Vagina (tissue), 2 donors: ENCODE measurements around the gene RIPK1. TPM values are rescaled to one million over a fixed set of nuclear protein-coding genes. Genes with fewer than 3 reads are reported as not detected.

Source experiments
- DNase-seq, 2 donors: peaks; one replicate each; pipeline ENCODE4 v3.0.0-alpha.2; 2017; ENCODE audit errors: extremely low spot score in 2 of 2
- H3K27ac ChIP-seq: fragments of 200-600 bp; sonication (generic); one replicate; pipeline ENCODE4 v1.5.1; 2019
- H3K27me3 ChIP-seq: fragments of 200-600 bp; sonication (generic); one replicate; pipeline ENCODE4 v1.5.1; 2019
- H3K36me3 ChIP-seq, 2 donors: fragments of 200-600 bp; sonication (generic); one replicate each; pipeline ENCODE4 v1.5.1; 2017 to 2019
- H3K4me1 ChIP-seq: fragments of 200-600 bp; sonication (generic); one replicate; pipeline ENCODE4 v1.5.1; 2019
- H3K4me3 ChIP-seq, 2 donors: fragments of 200-600 bp; sonication (generic); 1 replicate in 1 of 2; 2 replicates in 1 of 2; pipeline ENCODE4 v1.5.1; 2016 to 2019
- H3K9me3 ChIP-seq: fragments of 200-600 bp; sonication (generic); one replicate; pipeline ENCODE4 v1.5.1; 2019
- CTCF ChIP-seq, 3 experiments: fragments of 450-650 bp in 2 of 3; fragments of 200-600 bp in 1 of 3; sonication (generic) in 1 of 3; IDR thresholded peaks; one replicate each; pipeline ENCODE4 v1.5.1; 2017 to 2019; ENCODE audit warnings: antibody characterized with exemption in 3 of 3, mild to moderate bottlenecking in 2 of 3, moderate library complexity in 2 of 3
- POLR2A ChIP-seq, 2 donors: fragments of 450-650 bp; IDR thresholded peaks; one replicate each; pipeline ENCODE4 v1.6.1; 2017; ENCODE audit warnings: antibody characterized with exemption in 2 of 2, mild to moderate bottlenecking in 2 of 2, moderate library complexity in 2 of 2
- POLR2AphosphoS5 ChIP-seq, 2 donors: sonication (generic); formaldehyde crosslinking; IDR thresholded peaks; one replicate each; pipeline ENCODE4 v1.9.0; 2017; ENCODE audit warnings: antibody characterized with exemption in 2 of 2, mild to moderate bottlenecking in 2 of 2, low read depth in 1 of 2; ENCODE audit not compliant: insufficient read depth in 1 of 2
- intact Hi-C: fragments of 100-400 bp; cut with DNase I; formaldehyde crosslinking; loops from one replicate; pipeline ENCODE4 v1.15.1; 2023
- total RNA-seq: library from RNA; depleted of rRNA; stranded (reverse); fragments of >200 nt; gene quantifications from one replicate; pipeline ENCODE4 v1.2.3, GENCODE V29; 2016

RIPK1 gene
- total RNA-seq, 1 donor from 2014 or later, result 27.0 TPM

GRCh38 chr6:3119040-3119723, 50.9 kb downstream of the RIPK1 start:
- Histone ChIP-seq H3K4me1 (peaks cover 20% of the 10 kb centered on the region), H3K27me3 (no peaks in the 10 kb centered on the region)
- intact Hi-C loops, result no loop called here

GRCh38 chr6:3120765-3121089, 52.4 kb downstream of the RIPK1 start:
- no peaks in the 10 kb centered on the region for H3K36me3 ChIP-seq
- H3K9me3 ChIP-seq, result no peaks in the 10 kb centered on the region
- H3K4me1 ChIP-seq, result peaks cover 20% of the 10 kb centered on the region
- H3K27me3 ChIP-seq, result no peaks in the 10 kb centered on the region
- DNase-seq, result no peak
- H3K4me3 ChIP-seq, result no peak overlapping the region
- intact Hi-C loops, result loop anchor here (5.0 kb wide), 1 partner anchor 137 kb away; the partner anchor contains the start of gene PSMG4
- H3K27ac ChIP-seq, result no peak overlapping the region
- TF ChIP-seq POLR2A (IDR thresholded peaks at IDR 0.05) (no peak), POLR2AphosphoS5 (IDR thresholded peaks at IDR 0.05; ENCODE audit: insufficient read depth in 1 of 2, low read depth in 1 of 2) (no peak), CTCF (IDR thresholded peaks at IDR 0.05) (no peak)

More at GRCh38 chr6:3119040-3119723, 50.9 kb downstream of the RIPK1 start:
- TF ChIP-seq POLR2A (IDR thresholded peaks at IDR 0.05), result no peak
- TF ChIP-seq CTCF (IDR thresholded peaks at IDR 0.05), result no peak
- TF ChIP-seq POLR2AphosphoS5 (IDR thresholded peaks at IDR 0.05; ENCODE audit: insufficient read depth in 1 of 2, low read depth in 1 of 2), result no peak
- Histone ChIP-seq H3K9me3 (no peaks in the 10 kb centered on the region), H3K4me3 (peak overlapping the region; percentile 74 to 92), H3K36me3 (peaks cover 0 to 5% of the 10 kb centered on the region in 2 donors), H3K27ac (peak overlapping the region; percentile 80)
- no peak for DNase-seq

- H3K27me3 ChIP-seq, result no peaks in the 10 kb centered on the region
- H3K4me3 ChIP-seq, result no peak overlapping the region
- no peaks in the 10 kb centered on the region for H3K36me3 ChIP-seq
- H3K27ac ChIP-seq, result no peak overlapping the region
- H3K9me3 ChIP-seq, result no peaks in the 10 kb centered on the region
- no peak for DNase-seq
- TF ChIP-seq CTCF (IDR thresholded peaks at IDR 0.05), result no peak
- no peak for TF ChIP-seq POLR2A (IDR thresholded peaks at IDR 0.05)
- TF ChIP-seq POLR2AphosphoS5 (IDR thresholded peaks at IDR 0.05; ENCODE audit: insufficient read depth in 1 of 2, low read depth in 1 of 2), result no peak
- peaks cover 11% of the 10 kb centered on the region for H3K4me1 ChIP-seq
- intact Hi-C loops, result loop anchor here (5.0 kb wide), 1 partner anchor 134 kb away; the partner anchor contains the start of gene PSMG4
These were observed 54.5 kb downstream of the RIPK1 start for GRCh38 chr6:3122823-3123182.

- H3K27me3 ChIP-seq, result no peaks in the 10 kb centered on the region
- peaks cover 0 to 2% of the 10 kb centered on the region in 2 donors for H3K36me3 ChIP-seq
- no peak for TF ChIP-seq POLR2AphosphoS5 (IDR thresholded peaks at IDR 0.05; ENCODE audit: insufficient read depth in 1 of 2, low read depth in 1 of 2)
- no peak for TF ChIP-seq CTCF (IDR thresholded peaks at IDR 0.05)
- no peak for TF ChIP-seq POLR2A (IDR thresholded peaks at IDR 0.05)
- H3K9me3 ChIP-seq, result no peaks in the 10 kb centered on the region
- no peak for DNase-seq
- H3K4me1 ChIP-seq, result peaks cover 1% of the 10 kb centered on the region
- no peak overlapping the region for H3K27ac ChIP-seq
- intact Hi-C loops, result loop anchor here (5.0 kb wide), 1 partner anchor 133 kb away; the partner anchor contains the start of gene PSMG4
- no peak overlapping the region for H3K4me3 ChIP-seq
These were observed 56.4 kb downstream of the RIPK1 start for GRCh38 chr6:3124667-3125066.

GRCh38 chr6:3125815-3126214, 57.5 kb downstream of the RIPK1 start:
- no peak overlapping the region for H3K27ac ChIP-seq
- intact Hi-C loops, result no loop called here
- H3K27me3 ChIP-seq, result no peaks in the 10 kb centered on the region
- no peaks in the 10 kb centered on the region for H3K9me3 ChIP-seq
- TF ChIP-seq POLR2AphosphoS5 (IDR thresholded peaks at IDR 0.05; ENCODE audit: insufficient read depth in 1 of 2, low read depth in 1 of 2), result no peak
- no peak for TF ChIP-seq POLR2A (IDR thresholded peaks at IDR 0.05)
- TF ChIP-seq CTCF (IDR thresholded peaks at IDR 0.05), result no peak
- no peak overlapping the region for H3K4me3 ChIP-seq
- DNase-seq, result no peak
- peaks cover 0 to 13% of the 10 kb centered on the region in 2 donors for H3K36me3 ChIP-seq
- H3K4me1 ChIP-seq, result no peaks in the 10 kb centered on the region
